GM23338 (cell line): Measurements from ENCODE around the gene ZNF346. TPM values are rescaled to one million over a fixed set of nuclear protein-coding genes. Genes with fewer than 3 reads are reported as not detected.

Experiments used
- ATAC-seq: fragments of 200-7000 bp; cut with Tn5 transposase; 3 replicates; pipeline ENCODE4 v1.9.1; 2020
- DNase-seq: peaks from one replicate; pipeline ENCODE4 v3.0.0-alpha.2; 2015; ENCODE audit warnings: low spot score
- H2AFZ ChIP-seq: fragments of 200-600 bp; sonication (generic); 2 replicates; pipeline ENCODE4 v1.8.0; 2016; ENCODE audit warnings: antibody characterized with exemption, mild to moderate bottlenecking, moderate library complexity
- H3F3A ChIP-seq: fragments of 200-600 bp; sonication (generic); replicated peaks from 2 replicates; pipeline ENCODE4 v1.8.0; 2017; ENCODE audit warnings: antibody characterized with exemption, mixed run types, low read depth
- H3K27ac ChIP-seq: fragments of 200-600 bp; sonication (generic); 2 replicates; pipeline ENCODE4 v1.6.1; 2016; ENCODE audit warnings: low read depth
- H3K27me3 ChIP-seq: fragments of 200-600 bp; sonication (generic); 2 replicates; pipeline ENCODE4 v1.8.0; 2016; ENCODE audit warnings: mild to moderate bottlenecking, mixed run types, moderate library complexity; ENCODE audit not compliant: insufficient read depth
- H3K36me3 ChIP-seq: fragments of 200-600 bp; sonication (generic); 2 replicates; pipeline ENCODE4 v1.8.0; 2016; ENCODE audit warnings: mild to moderate bottlenecking; ENCODE audit not compliant: insufficient read depth
- H3K4me1 ChIP-seq: fragments of 200-600 bp; sonication (generic); 2 replicates; pipeline ENCODE4 v1.8.0; 2016; ENCODE audit warnings: mild to moderate bottlenecking, moderate library complexity; ENCODE audit not compliant: insufficient read depth
- H3K4me2 ChIP-seq: fragments of 200-600 bp; sonication (generic); 2 replicates; pipeline ENCODE4 v1.7.1; 2017; ENCODE audit warnings: mixed run types
- H3K4me3 ChIP-seq: fragments of 200-600 bp; sonication (generic); 2 replicates; pipeline ENCODE4 v1.6.1; 2016; ENCODE audit warnings: mixed run types
- H3K79me2 ChIP-seq: fragments of 200-600 bp; sonication (generic); replicated peaks from 2 replicates; pipeline ENCODE4 v1.8.0; 2017; ENCODE audit warnings: mild to moderate bottlenecking; ENCODE audit not compliant: insufficient read depth
- H3K9me2 ChIP-seq: fragments of 200-600 bp; sonication (generic); 2 replicates; pipeline ENCODE4 v1.8.0; 2017; ENCODE audit not compliant: insufficient read depth
- H4K20me1 ChIP-seq: fragments of 200-600 bp; sonication (generic); replicated peaks from 2 replicates; pipeline ENCODE4 v1.8.0; 2017; ENCODE audit warnings: mild to moderate bottlenecking; ENCODE audit not compliant: insufficient read depth
- H3K27ac Mint-ChIP-seq: 2 replicates; pipeline ENCODE4 v1.8.0; 2020; ENCODE audit warnings: inconsistent platforms, mild to moderate bottlenecking, moderate library complexity, mixed read lengths
- H3K27me3 Mint-ChIP-seq: 3 replicates; pipeline ENCODE4 v1.8.0; 2022; ENCODE audit warnings: low read depth, mild to moderate bottlenecking, moderate library complexity, mixed read lengths, inconsistent platforms; ENCODE audit not compliant: insufficient read depth, poor library complexity
- H3K36me3 Mint-ChIP-seq: 3 replicates; pipeline ENCODE4 v1.8.0; 2021; ENCODE audit warnings: low read depth, mild to moderate bottlenecking, inconsistent platforms, moderate library complexity, mixed read lengths
- H3K4me1 Mint-ChIP-seq: 3 replicates; pipeline ENCODE4 v1.8.0; 2020; ENCODE audit warnings: mild to moderate bottlenecking, inconsistent platforms, mixed read lengths
- H3K4me3 Mint-ChIP-seq: 3 replicates; pipeline ENCODE4 v1.8.0; 2021; ENCODE audit warnings: moderate library complexity, mild to moderate bottlenecking, inconsistent platforms, mixed read lengths
- H3K9me3 Mint-ChIP-seq: 3 replicates; pipeline ENCODE4 v1.8.0; 2020; ENCODE audit warnings: moderate library complexity, mild to moderate bottlenecking, inconsistent platforms, mixed read lengths
- JUNB ChIP-seq: IDR thresholded peaks from one replicate; pipeline ENCODE4 v1.6.1; 2016; ENCODE audit warnings: antibody characterized with exemption; ENCODE audit not compliant: unreplicated experiment
- POLR2AphosphoS5 ChIP-seq: IDR thresholded peaks from 2 replicates; pipeline ENCODE4 v1.6.1; 2016; ENCODE audit warnings: antibody characterized with exemption, low read depth
- REST ChIP-seq: IDR thresholded peaks from one replicate; pipeline ENCODE4 v1.6.1; 2018; ENCODE audit warnings: antibody characterized with exemption; ENCODE audit not compliant: unreplicated experiment
- ZNF114 ChIP-seq: fragments of 250-450 bp; sonication (Bioruptor Pico); IDR thresholded peaks from 2 replicates; pipeline ENCODE4 v1.5.0; 2020; ENCODE audit warnings: mild to moderate bottlenecking, moderate library complexity
- ZNF331 ChIP-seq: fragments of 250-450 bp; sonication (Bioruptor Pico); IDR thresholded peaks from 2 replicates; pipeline ENCODE4 v1.5.0; 2020; ENCODE audit warnings: low read depth, mild to moderate bottlenecking, moderate library complexity
- polyA plus RNA-seq: library from polyadenylated mRNA; unstranded; fragments of >200 nt; fragmentation: Nextera tagmentation; extraction: Ambion mirVana; gene quantifications from 2 replicates; pipeline ENCODE4 v1.2.1, GENCODE V29; 2016
- total RNA-seq: library from RNA; depleted of rRNA; stranded (reverse); fragments of >200 nt; shearing (Covaris generic); gene quantifications from 2 replicates; pipeline ENCODE4 v1.2.3, GENCODE V29; 2014
- TF ChIP-seq, protein P1 (sequence below): IDR thresholded peaks from 2 replicates; pipeline ENCODE4 v1.6.1; 2016; ENCODE audit warnings: antibody characterized with exemption

The ZNF346 gene
- total and polyA plus RNA-seq, 2 experiments from 2014 or later, result 11.0 to 27.2 TPM

DNA sequence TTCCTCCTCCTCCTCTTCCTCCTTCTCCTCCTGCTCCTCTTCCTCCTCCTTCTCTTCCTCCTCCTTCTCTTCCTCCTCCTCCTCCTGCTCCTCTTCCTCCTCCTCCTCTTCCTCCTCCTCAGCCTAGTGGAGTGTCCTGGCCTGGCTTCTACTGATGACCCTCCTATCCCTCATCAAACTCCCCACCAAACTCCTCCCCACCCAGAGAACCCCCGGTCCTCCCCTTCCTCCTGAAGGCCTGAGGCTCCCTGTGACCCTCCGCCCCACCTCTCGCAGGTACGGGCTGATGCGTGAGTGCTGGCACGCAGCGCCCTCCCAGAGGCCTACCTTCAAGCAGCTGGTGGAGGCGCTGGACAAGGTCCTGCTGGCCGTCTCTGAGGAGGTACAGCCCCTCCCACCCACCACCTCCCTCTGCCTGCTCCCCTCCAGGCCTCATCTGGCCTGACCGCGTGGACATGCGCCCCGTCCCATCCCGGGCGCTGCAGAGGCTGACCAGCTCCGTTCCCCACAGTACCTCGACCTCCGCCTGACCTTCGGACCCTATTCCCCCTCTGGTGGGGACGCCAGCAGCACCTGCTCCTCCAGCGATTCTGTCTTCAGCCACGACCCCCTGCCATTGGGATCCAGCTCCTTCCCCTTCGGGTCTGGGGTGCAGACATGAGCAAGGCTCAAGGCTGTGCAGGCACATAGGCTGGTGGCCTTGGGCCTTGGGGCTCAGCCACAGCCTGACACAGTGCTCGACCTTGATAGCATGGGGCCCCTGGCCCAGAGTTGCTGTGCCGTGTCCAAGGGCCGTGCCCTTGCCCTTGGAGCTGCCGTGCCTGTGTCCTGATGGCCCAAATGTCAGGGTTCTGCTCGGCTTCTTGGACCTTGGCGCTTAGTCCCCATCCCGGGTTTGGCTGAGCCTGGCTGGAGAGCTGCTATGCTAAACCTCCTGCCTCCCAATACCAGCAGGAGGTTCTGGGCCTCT is 74.8 kb downstream of the ZNF346 start:
- DNase-seq, result no peak

More for the DNA sequence above, 74.8 kb downstream of the ZNF346 start:
- Histone ChIP-seq H4K20me1 (peaks cover 5% of the 10 kb centered on the region; the same call in 1 of the 2 replicates), H3K4me2 (no peak overlapping the region), H3K79me2 (no peaks in the 10 kb centered on the region), H3K27ac (no peak overlapping the region), H2AFZ (no peak overlapping the region), H3K9me2 (no peaks in the 10 kb centered on the region), H3K4me3 (no peak overlapping the region), H3K27me3 (no peaks in the 10 kb centered on the region), H3K4me1 (peaks cover 18% of the 10 kb centered on the region), H3F3A (0 out of 2 replicates have a peak, but pooled peaks cover 8% of the 10 kb centered on the region), H3K36me3 (no peaks in the 10 kb centered on the region)
- H3K9me3 Mint-ChIP-seq, result no peaks in the 10 kb centered on the region
- no peak for ATAC-seq
- H3K27me3 Mint-ChIP-seq, result peaks cover 12% of the 10 kb centered on the region
- TF ChIP-seq, protein P1, sequence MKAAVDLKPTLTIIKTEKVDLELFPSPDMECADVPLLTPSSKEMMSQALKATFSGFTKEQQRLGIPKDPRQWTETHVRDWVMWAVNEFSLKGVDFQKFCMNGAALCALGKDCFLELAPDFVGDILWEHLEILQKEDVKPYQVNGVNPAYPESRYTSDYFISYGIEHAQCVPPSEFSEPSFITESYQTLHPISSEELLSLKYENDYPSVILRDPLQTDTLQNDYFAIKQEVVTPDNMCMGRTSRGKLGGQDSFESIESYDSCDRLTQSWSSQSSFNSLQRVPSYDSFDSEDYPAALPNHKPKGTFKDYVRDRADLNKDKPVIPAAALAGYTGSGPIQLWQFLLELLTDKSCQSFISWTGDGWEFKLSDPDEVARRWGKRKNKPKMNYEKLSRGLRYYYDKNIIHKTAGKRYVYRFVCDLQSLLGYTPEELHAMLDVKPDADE, result no peak
- no peak for TF ChIP-seq JUNB
- TF ChIP-seq POLR2AphosphoS5, result no peak
- TF ChIP-seq ZNF114 (CRISPR knock-in tag), result no peak
- TF ChIP-seq ZNF331 (CRISPR knock-in tag), result no peak
- no peak for TF ChIP-seq REST
- peak overlapping the region; percentile 48; the same call in 1 of the 2 replicates for H3K27ac Mint-ChIP-seq
- peaks cover 19% of the 10 kb centered on the region for H3K4me1 Mint-ChIP-seq
- H3K4me3 Mint-ChIP-seq, result no peak overlapping the region
- H3K36me3 Mint-ChIP-seq, result peaks cover 22% of the 10 kb centered on the region
